ENCODE results near the gene IPO9.

- TF ChIP-seq CTCF (IDR thresholded peaks at IDR 0.05; ENCODE audit: insufficient read depth, low read length) (no peak), POLR2AphosphoS5 (IDR thresholded peaks at IDR 0.05; ENCODE audit: low read depth) (no peak)
- TF ChIP-seq, protein P1, sequence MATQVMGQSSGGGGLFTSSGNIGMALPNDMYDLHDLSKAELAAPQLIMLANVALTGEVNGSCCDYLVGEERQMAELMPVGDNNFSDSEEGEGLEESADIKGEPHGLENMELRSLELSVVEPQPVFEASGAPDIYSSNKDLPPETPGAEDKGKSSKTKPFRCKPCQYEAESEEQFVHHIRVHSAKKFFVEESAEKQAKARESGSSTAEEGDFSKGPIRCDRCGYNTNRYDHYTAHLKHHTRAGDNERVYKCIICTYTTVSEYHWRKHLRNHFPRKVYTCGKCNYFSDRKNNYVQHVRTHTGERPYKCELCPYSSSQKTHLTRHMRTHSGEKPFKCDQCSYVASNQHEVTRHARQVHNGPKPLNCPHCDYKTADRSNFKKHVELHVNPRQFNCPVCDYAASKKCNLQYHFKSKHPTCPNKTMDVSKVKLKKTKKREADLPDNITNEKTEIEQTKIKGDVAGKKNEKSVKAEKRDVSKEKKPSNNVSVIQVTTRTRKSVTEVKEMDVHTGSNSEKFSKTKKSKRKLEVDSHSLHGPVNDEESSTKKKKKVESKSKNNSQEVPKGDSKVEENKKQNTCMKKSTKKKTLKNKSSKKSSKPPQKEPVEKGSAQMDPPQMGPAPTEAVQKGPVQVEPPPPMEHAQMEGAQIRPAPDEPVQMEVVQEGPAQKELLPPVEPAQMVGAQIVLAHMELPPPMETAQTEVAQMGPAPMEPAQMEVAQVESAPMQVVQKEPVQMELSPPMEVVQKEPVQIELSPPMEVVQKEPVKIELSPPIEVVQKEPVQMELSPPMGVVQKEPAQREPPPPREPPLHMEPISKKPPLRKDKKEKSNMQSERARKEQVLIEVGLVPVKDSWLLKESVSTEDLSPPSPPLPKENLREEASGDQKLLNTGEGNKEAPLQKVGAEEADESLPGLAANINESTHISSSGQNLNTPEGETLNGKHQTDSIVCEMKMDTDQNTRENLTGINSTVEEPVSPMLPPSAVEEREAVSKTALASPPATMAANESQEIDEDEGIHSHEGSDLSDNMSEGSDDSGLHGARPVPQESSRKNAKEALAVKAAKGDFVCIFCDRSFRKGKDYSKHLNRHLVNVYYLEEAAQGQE (IDR thresholded peaks at IDR 0.05; ENCODE audit: insufficient replicate concordance, low read depth) = no peak
Measured at GRCh38 chr1:201925301-201925567, 96.3 kb downstream of the IPO9 start.
